ENCODE measurements around the gene SLC43A2.
"Not testable (repeated sequence)": the region's sequence is repeated elsewhere in the genome, so short reads cannot be mapped to it uniquely, and the experiment has no call there.

The SLC43A2 gene

GRCh38 chr17:1535737-1536136 lies 92.9 kb downstream of the SLC43A2 start:
- DNase-seq (ENCODE audit: low spot score), result no peak

DNA sequence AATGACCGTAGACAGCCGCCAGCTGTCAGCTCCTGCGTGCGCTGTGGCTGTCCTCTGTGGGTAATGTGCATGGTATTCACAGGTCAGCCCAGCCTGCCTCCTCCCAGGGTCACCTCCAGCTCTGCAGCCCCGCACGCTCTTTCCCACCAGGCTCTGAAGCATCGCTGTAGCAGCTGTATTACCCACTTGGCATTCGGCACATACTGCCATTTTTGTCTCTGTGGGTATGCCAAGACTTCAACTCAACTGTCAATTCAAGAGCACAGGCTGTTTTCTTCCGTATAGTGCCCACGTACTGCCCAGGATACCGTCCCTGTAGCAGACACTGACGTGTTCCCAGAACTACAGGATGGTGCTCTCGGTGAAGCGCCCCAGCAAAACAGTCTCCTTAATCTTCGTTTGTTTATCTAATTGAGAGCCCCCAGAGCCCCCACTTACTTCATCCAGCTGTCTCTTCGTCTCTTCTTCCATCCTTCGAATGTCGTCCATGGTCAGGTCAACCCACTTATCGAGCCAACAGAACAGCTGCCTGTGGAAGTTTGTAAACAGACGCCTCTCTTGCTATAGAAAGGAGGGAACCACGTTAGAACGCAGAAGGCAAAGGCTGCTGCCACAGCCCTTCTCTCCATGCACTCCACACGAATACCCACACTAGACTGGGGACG lies 94.8 kb downstream of the SLC43A2 start:
- DNase-seq (ENCODE audit: low spot score), result no peak

GRCh38 chr17:1532836-1533602 lies 95.6 kb downstream of the SLC43A2 start:
- peak; percentile 73 for DNase-seq (ENCODE audit: low spot score)

- no peak for DNase-seq (ENCODE audit: low spot score)
These were observed 98.8 kb downstream of the SLC43A2 start for GRCh38 chr17:1529863-1530262.

- not testable (repeated sequence) for DNase-seq (ENCODE audit: low spot score)
These were observed 101.8 kb downstream of the SLC43A2 start for GRCh38 chr17:1526876-1527275.

GRCh38 chr17:1522626-1523025 lies 106.0 kb downstream of the SLC43A2 start:
- no peak for DNase-seq (ENCODE audit: low spot score)

DNA sequence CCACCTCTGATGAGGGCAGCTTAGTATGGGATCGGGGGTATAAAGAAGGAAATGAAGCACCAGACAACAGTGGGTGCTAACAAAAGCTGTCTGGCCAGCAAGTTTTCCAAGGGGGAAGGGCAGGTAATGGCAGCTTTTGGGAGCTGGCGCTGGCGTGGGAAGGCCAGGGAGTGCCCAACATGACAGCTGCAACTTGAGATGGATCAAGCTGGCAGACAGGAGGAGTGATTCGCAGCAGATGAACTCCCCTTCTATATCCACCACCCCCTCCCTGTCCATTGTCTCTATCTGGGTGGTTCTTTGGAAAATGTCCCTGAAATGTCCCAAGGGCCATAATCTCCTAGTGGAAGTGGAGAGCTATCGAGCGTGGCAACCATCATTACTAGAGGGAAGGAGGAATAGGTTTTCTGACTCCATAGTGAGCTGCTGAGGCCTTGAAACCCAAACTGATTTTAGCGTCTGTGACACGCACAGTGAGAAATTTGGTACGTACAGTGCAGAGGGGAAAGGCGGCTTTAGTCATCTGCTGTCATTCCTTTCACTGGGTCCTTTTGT lies 107.5 kb downstream of the SLC43A2 start:
- DNase-seq (ENCODE audit: low spot score), result no peak

DNA sequence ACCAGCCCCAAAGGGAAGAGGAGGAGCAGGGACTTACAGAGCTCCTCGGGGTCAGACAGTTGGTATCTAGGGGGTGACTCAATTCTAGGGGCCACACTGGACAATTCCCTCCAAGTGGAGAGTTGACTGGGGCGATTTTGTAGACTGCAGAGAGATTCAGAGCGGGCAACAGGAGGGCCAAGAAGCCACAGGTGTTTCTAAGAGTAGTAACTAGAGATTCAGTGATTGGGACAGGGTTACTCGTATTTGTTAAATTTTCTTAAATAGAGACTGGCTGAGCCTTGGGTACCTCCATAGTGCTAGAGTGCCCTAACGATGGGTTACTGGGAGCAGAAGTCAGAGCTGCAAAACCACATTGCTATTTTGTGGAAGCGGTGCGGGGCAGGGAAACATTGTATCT lies 109.0 kb downstream of the SLC43A2 start:
- DNase-seq (ENCODE audit: low spot score), result no peak
